Neural crest cell (in vitro differentiated cells): Measurements from ENCODE around the gene NMNAT1. TPM values are rescaled to one million over a fixed set of nuclear protein-coding genes. Genes with fewer than 3 reads are reported as not detected.

Experiments
- DNase-seq: peaks from one replicate; pipeline ENCODE4 v3.0.0; 2021; ENCODE audit warnings: low read depth, mixed read lengths, low spot score
- H3K27ac Mint-ChIP-seq: one replicate; pipeline ENCODE4 v1.8.0; 2021; ENCODE audit warnings: mild to moderate bottlenecking, mixed read lengths; ENCODE audit not compliant: unreplicated experiment
- H3K27me3 Mint-ChIP-seq: 2 replicates; pipeline ENCODE4 v1.8.0; 2021; ENCODE audit warnings: low read depth, mild to moderate bottlenecking, mixed read lengths
- H3K36me3 Mint-ChIP-seq: 2 replicates; pipeline ENCODE4 v1.8.0; 2021; ENCODE audit warnings: low read depth, mild to moderate bottlenecking, mixed read lengths
- H3K4me1 Mint-ChIP-seq: 2 replicates; pipeline ENCODE4 v1.8.0; 2021; ENCODE audit warnings: mixed read lengths
- H3K4me3 Mint-ChIP-seq: one replicate; pipeline ENCODE4 v1.8.0; 2021; ENCODE audit warnings: mild to moderate bottlenecking, mixed read lengths
- H3K9me3 Mint-ChIP-seq: 2 replicates; pipeline ENCODE4 v1.8.0; 2021; ENCODE audit warnings: mixed read lengths
- long read RNA-seq: library from polyadenylated mRNA; unstranded; transcript quantifications from one replicate; pipeline ENCODE4 v2.0.0, GENCODE V29; 2020
- total RNA-seq: library from RNA; stranded (reverse); gene quantifications from 2 replicates; pipeline ENCODE4 v1.2.1, GENCODE V29; 2021
- TF ChIP-seq, protein P1 (sequence below): fragments of 200-600 bp; sonication (generic); conservative IDR thresholded peaks from 2 replicates; pipeline ENCODE4 v1.5.0; 2021; ENCODE audit warnings: antibody characterized with exemption, mild to moderate bottlenecking

Gene NMNAT1
- total RNA-seq = 8.8 and 9.6 TPM in 2 replicates
- long read RNA-seq, transcript NMNAT1-201 (5 exons, 3,781 nt) = major isoform, 9 of 16 reads
- long read RNA-seq, partial matches to known transcripts = 0 of 16 reads
- long read RNA-seq, other reads (novel, unspliced or antisense) = 7 of 16 reads

DNA sequence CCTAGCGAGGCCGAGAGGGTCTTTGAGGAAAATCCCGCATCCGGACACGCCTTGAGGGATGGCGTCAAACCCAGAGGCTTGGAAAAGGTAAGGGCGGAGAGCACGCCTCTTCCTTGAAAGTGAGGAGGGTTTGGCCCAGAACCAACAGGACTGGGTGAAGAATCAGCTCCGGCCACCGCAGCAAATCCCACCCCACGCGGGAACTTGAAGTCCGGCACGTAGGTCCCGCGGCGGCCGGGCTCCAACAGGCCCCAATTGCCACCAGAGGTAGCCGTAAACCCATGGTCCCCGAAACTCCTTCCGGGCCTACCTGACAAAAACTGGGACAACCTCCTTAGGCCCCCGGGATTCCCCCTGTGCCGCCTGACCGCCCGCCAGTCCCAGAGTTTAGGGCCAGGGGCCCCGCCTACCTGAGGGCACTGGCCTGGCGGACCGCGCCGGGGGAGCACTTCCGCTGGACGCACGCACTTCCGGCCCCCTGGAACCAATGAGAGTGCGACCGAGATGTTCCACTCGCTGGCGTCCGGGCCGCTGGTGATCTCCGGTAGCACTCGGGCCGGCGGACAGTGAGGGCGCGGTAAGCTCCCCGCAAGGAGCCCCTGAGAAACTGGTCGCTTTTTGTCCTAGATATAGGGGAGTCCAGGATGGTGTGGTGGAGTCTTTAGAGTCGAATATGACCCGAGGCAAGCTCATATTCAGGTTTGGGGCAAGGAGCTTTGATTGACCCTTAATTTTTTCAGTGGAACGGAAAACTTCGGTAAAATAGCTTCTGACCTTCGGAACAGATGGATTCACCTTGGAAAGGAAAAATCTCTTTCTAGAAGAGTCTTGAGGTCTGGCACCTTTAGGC lies at the start of gene NMNAT1, which contains the start of gene LZIC:
Gene NMNAT1 (plus strand): TSS at position 537 of the 850 bp plus-strand sequence. CDS start 28,599 bp downstream, outside the sequence.
Gene LZIC (minus strand): TSS at position 453 of the 850 bp plus-strand sequence. CDS start 6,772 bp downstream, outside the sequence.
- peak within 1 kb of the TSS; percentile 94 for H3K4me3 Mint-ChIP-seq
- no peaks in the 10 kb centered on the region for H3K9me3 Mint-ChIP-seq
- no peaks in the 10 kb centered on the region for H3K36me3 Mint-ChIP-seq
- H3K27me3 Mint-ChIP-seq = no peaks in the 10 kb centered on the region
- peaks cover 13% of the 10 kb centered on the region for H3K4me1 Mint-ChIP-seq
- peak within 1 kb of the TSS; percentile 97 for H3K27ac Mint-ChIP-seq
- DNase-seq = peak; percentile 90
- TF ChIP-seq, protein P1, sequence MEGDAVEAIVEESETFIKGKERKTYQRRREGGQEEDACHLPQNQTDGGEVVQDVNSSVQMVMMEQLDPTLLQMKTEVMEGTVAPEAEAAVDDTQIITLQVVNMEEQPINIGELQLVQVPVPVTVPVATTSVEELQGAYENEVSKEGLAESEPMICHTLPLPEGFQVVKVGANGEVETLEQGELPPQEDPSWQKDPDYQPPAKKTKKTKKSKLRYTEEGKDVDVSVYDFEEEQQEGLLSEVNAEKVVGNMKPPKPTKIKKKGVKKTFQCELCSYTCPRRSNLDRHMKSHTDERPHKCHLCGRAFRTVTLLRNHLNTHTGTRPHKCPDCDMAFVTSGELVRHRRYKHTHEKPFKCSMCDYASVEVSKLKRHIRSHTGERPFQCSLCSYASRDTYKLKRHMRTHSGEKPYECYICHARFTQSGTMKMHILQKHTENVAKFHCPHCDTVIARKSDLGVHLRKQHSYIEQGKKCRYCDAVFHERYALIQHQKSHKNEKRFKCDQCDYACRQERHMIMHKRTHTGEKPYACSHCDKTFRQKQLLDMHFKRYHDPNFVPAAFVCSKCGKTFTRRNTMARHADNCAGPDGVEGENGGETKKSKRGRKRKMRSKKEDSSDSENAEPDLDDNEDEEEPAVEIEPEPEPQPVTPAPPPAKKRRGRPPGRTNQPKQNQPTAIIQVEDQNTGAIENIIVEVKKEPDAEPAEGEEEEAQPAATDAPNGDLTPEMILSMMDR = no peak

DNA sequence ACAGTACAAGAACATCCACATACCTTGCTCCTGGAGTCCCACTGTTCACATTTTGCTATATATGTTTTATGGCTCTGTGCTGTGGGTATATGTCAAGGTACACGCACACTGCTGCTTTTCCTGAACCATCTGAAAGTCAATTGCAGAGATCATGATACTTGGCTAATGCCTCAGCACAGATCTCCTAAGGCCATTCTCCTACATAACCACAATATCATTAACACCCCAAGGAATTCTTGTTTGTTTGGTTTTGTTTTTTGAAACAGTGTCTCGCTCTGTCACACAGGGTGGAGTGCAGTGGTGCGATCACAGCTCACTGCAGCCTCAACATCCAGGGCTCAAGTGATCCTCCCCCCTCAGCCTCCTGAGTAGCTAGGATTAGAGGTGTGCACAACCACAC lies 49.2 kb upstream of the NMNAT1 start:
- Mint-ChIP-seq H3K27me3 (no peaks in the 10 kb centered on the region), H3K9me3 (no peaks in the 10 kb centered on the region), H3K4me1 (peaks cover 44% of the 10 kb centered on the region), H3K27ac (peak overlapping the region; percentile 4), H3K4me3 (no peak overlapping the region), H3K36me3 (no peaks in the 10 kb centered on the region)
- TF ChIP-seq, protein P1 = no peak
- no peak for DNase-seq

- Mint-ChIP-seq H3K4me1 (peaks cover 40% of the 10 kb centered on the region), H3K27ac (peak overlapping the region; percentile 54), H3K27me3 (no peaks in the 10 kb centered on the region), H3K36me3 (no peaks in the 10 kb centered on the region), H3K4me3 (no peak overlapping the region), H3K9me3 (no peaks in the 10 kb centered on the region)
- TF ChIP-seq, protein P1 = no peak
- no peak for DNase-seq
Measured at GRCh38 chr1:9900142-9901043, 42.9 kb upstream of the NMNAT1 start.

DNA sequence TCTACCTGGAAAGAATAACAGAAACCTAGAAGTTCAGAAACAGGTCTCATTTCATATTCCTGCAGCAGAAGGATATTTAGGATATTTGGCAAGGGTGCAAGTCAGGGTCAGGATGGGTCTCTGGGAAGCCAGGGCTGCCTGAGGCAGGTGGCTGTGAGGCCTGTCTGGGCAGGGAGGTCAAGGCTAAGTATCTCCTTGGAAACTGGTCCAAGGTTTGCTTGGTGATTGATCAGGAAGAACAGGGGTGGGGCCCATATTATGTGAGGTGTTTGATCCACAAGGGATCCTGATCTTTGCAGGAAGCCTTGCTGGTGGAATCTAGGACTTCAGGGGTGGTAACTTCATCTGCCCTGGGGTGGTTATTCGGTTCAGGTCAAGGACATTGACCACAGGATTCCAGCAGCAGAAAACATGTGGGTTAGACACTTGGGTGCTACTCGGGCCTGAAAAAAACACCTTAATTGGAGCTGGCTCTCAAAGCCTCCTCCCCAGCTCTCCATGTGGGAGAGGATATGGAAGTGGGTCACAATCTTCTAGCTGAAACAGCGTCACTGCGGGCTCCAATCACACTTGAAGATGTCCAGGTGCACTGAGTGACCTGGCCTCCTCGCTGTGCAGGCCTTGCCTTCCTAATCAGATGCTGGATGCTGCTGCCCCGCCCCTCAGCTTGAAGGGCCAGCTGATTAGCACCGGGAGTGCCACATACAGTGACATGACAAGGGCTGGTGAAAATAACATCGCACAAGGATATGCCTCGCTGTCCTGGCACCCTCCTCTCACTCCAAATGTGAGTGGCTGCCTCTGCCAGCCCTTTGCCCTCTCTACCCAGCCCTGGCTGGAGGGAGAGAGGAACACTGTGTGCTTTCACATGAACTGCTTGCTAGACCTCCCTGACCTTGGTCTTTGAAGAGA lies 41.9 kb upstream of the NMNAT1 start:
- no peak overlapping the region for H3K4me3 Mint-ChIP-seq
- no peaks in the 10 kb centered on the region for H3K27me3 Mint-ChIP-seq
- no peak for DNase-seq
- H3K36me3 Mint-ChIP-seq = no peaks in the 10 kb centered on the region
- H3K4me1 Mint-ChIP-seq = peaks cover 36% of the 10 kb centered on the region
- no peaks in the 10 kb centered on the region for H3K9me3 Mint-ChIP-seq
- TF ChIP-seq, protein P1 = no peak
- H3K27ac Mint-ChIP-seq = peak overlapping the region; percentile 45
